Vagina (tissue), 2 donors: ENCODE results near the gene SORCS1.

Source experiments
- POLR2A ChIP-seq, 2 donors: fragments of 450-650 bp; IDR thresholded peaks; one replicate each; pipeline ENCODE4 v1.6.1; 2017; ENCODE audit warnings: antibody characterized with exemption in 2 of 2, mild to moderate bottlenecking in 2 of 2, moderate library complexity in 2 of 2
- TF ChIP-seq, protein P1 (sequence below), 3 experiments: fragments of 450-650 bp in 2 of 3; fragments of 200-600 bp in 1 of 3; sonication (generic) in 1 of 3; IDR thresholded peaks; one replicate each; pipeline ENCODE4 v1.5.1; 2017 to 2019; ENCODE audit warnings: antibody characterized with exemption in 3 of 3, mild to moderate bottlenecking in 2 of 3, moderate library complexity in 2 of 3

DNA sequence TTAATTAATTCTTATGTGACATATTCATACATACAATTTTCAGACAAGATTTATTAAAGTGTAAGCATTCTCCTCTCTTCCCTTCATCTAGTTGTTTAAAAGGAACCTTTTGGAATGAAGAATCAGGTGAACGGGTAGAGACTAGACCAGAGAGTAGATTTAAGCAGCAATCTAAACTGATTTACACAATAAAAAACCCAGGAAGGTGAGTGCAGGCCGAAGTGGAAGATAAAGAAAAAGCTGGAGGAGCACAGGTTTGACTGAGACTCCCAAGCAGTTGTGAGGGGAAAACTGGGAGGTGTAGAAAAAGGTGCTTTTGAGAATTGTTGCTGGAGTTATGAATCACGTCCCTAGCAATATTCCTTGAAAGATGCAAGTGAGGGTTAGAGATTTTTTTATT is 601.1 kb downstream of the SORCS1 start:
- TF ChIP-seq, protein P1, sequence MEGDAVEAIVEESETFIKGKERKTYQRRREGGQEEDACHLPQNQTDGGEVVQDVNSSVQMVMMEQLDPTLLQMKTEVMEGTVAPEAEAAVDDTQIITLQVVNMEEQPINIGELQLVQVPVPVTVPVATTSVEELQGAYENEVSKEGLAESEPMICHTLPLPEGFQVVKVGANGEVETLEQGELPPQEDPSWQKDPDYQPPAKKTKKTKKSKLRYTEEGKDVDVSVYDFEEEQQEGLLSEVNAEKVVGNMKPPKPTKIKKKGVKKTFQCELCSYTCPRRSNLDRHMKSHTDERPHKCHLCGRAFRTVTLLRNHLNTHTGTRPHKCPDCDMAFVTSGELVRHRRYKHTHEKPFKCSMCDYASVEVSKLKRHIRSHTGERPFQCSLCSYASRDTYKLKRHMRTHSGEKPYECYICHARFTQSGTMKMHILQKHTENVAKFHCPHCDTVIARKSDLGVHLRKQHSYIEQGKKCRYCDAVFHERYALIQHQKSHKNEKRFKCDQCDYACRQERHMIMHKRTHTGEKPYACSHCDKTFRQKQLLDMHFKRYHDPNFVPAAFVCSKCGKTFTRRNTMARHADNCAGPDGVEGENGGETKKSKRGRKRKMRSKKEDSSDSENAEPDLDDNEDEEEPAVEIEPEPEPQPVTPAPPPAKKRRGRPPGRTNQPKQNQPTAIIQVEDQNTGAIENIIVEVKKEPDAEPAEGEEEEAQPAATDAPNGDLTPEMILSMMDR (IDR thresholded peaks at IDR 0.05), result no peak
- no peak for TF ChIP-seq POLR2A (IDR thresholded peaks at IDR 0.05)
